KMS-11 (cell line): Measurements from ENCODE around the gene CIAO2B.

ENCODE experiments used
- H2AFZ ChIP-seq: fragments of 200-600 bp; sonication (generic); 2 replicates; pipeline ENCODE4 v1.6.1; 2016; ENCODE audit warnings: antibody characterized with exemption, mixed run types, low read depth
- H3K27ac ChIP-seq: fragments of 200-600 bp; sonication (generic); 2 replicates; pipeline ENCODE4 v1.6.1; 2016; ENCODE audit warnings: mild to moderate bottlenecking, mixed run types
- H3K27me3 ChIP-seq: fragments of 200-600 bp; sonication (generic); 2 replicates; pipeline ENCODE4 v1.6.1; 2017; ENCODE audit warnings: mild to moderate bottlenecking, low read depth, mixed run types, moderate library complexity; ENCODE audit not compliant: insufficient read depth
- H3K36me3 ChIP-seq: fragments of 200-600 bp; sonication (generic); 2 replicates; pipeline ENCODE4 v1.6.1; 2017; ENCODE audit warnings: mild to moderate bottlenecking, mixed run types; ENCODE audit not compliant: insufficient read depth
- H3K4me1 ChIP-seq: fragments of 200-600 bp; sonication (generic); 2 replicates; pipeline ENCODE4 v1.6.1; 2016; ENCODE audit warnings: mild to moderate bottlenecking, low read depth, mixed run types; ENCODE audit not compliant: poor library complexity, severe bottlenecking
- H3K4me2 ChIP-seq: fragments of 200-600 bp; sonication (generic); 2 replicates; pipeline ENCODE4 v1.7.0; 2016; ENCODE audit warnings: mild to moderate bottlenecking, mixed run types
- H3K4me3 ChIP-seq: fragments of 200-600 bp; sonication (generic); IDR thresholded peaks from 2 replicates; pipeline ENCODE4 v1.6.1; 2017; ENCODE audit warnings: low read depth, low read length, mixed read lengths; ENCODE audit not compliant: insufficient read depth
- H3K79me2 ChIP-seq: fragments of 200-600 bp; sonication (generic); 2 replicates; pipeline ENCODE4 v1.6.1; 2016; ENCODE audit warnings: low read depth, mixed run types; ENCODE audit not compliant: insufficient read depth
- H3K9ac ChIP-seq: fragments of 200-600 bp; sonication (generic); 2 replicates; pipeline ENCODE4 v1.6.1; 2016; ENCODE audit warnings: mild to moderate bottlenecking, mixed run types
- H4K20me1 ChIP-seq: fragments of 200-600 bp; sonication (generic); 2 replicates; pipeline ENCODE4 v1.6.1; 2016; ENCODE audit warnings: mild to moderate bottlenecking, mixed run types; ENCODE audit not compliant: insufficient read depth
- CTCF ChIP-seq: fragments of 200-600 bp; sonication (generic); conservative IDR thresholded peaks from 2 replicates; pipeline ENCODE4 v1.6.1; 2017; ENCODE audit warnings: low read depth, mild to moderate bottlenecking, antibody characterized with exemption, low read length, moderate library complexity, mixed read lengths

CIAO2B gene

GRCh38 chr16:66928702-66929388 is 5.4 kb downstream of the CIAO2B start:
- H3K4me3 ChIP-seq = no peak overlapping the region
- no peaks in the 10 kb centered on the region for H3K36me3 ChIP-seq
- 0 out of 2 replicates have a peak, but pooled peaks cover 5% of the 10 kb centered on the region for H3K27me3 ChIP-seq
- H3K9ac ChIP-seq = no peak overlapping the region
- no peak overlapping the region for H3K4me2 ChIP-seq
- TF ChIP-seq CTCF = peak; percentile 70
- peak overlapping the region; percentile 69; the same call in 1 of the 2 replicates for H3K27ac ChIP-seq
- H3K79me2 ChIP-seq = peaks cover 13% of the 10 kb centered on the region
- peaks cover 55% of the 10 kb centered on the region for H3K4me1 ChIP-seq
- H4K20me1 ChIP-seq = no peaks in the 10 kb centered on the region
- no peak overlapping the region for H2AFZ ChIP-seq

GRCh38 chr16:66927918-66928649 is 6.1 kb downstream of the CIAO2B start:
- Histone ChIP-seq H3K9ac (peak overlapping the region; percentile 34; the same call in 1 of the 2 replicates), H3K4me2 (peak overlapping the region; percentile 96; the same call in 1 of the 2 replicates), H3K4me3 (no peak overlapping the region), H3K4me1 (peaks cover 50% of the 10 kb centered on the region), H4K20me1 (no peaks in the 10 kb centered on the region), H3K36me3 (no peaks in the 10 kb centered on the region), H3K27me3 (0 out of 2 replicates have a peak, but pooled peaks cover 5% of the 10 kb centered on the region), H3K27ac (peak overlapping the region; percentile 69), H2AFZ (no peak overlapping the region), H3K79me2 (peaks cover 5% of the 10 kb centered on the region)
- TF ChIP-seq CTCF = no peak

GRCh38 chr16:66926961-66927436 is 7.2 kb downstream of the CIAO2B start:
- Histone ChIP-seq H2AFZ (no peak overlapping the region), H3K4me1 (peaks cover 43% of the 10 kb centered on the region), H3K4me2 (peak overlapping the region; percentile 96), H3K4me3 (no peak overlapping the region), H3K79me2 (no peaks in the 10 kb centered on the region), H4K20me1 (no peaks in the 10 kb centered on the region), H3K36me3 (no peaks in the 10 kb centered on the region), H3K27me3 (peaks cover 5% of the 10 kb centered on the region; the same call in 1 of the 2 replicates), H3K9ac (peak overlapping the region; percentile 34), H3K27ac (peak overlapping the region; percentile 69)
- no peak for TF ChIP-seq CTCF

- Histone ChIP-seq H3K4me1 (peaks cover 39% of the 10 kb centered on the region), H3K4me3 (no peak overlapping the region), H3K4me2 (peak overlapping the region; percentile 96), H4K20me1 (no peaks in the 10 kb centered on the region), H3K36me3 (no peaks in the 10 kb centered on the region), H3K79me2 (no peaks in the 10 kb centered on the region), H3K9ac (peak overlapping the region; percentile 17; the same call in 1 of the 2 replicates), H3K27ac (peak overlapping the region; percentile 69), H2AFZ (no peak overlapping the region), H3K27me3 (peaks cover 8% of the 10 kb centered on the region; the same call in 1 of the 2 replicates)
- TF ChIP-seq CTCF = no peak
These were observed 7.8 kb downstream of the CIAO2B start for GRCh38 chr16:66926171-66926947.
